Measurements from ENCODE around the gene ENKUR. TPM values are rescaled to one million over a fixed set of nuclear protein-coding genes. Genes with fewer than 3 reads are reported as not detected.
"Not testable (repeated sequence)": the region's sequence is repeated elsewhere in the genome, so short reads cannot be mapped to it uniquely, and the experiment has no call there.

The ENKUR gene
- total RNA-seq, 3 donors from 2014 or later (not counting 1 experiment from before 2014, with no cell fraction given) = 0.48 to 3.0 (median 0.73) TPM

GRCh38 chr10:24969841-24970281 is 46.1 kb downstream of the ENKUR start:
- Histone ChIP-seq H3K27me3 (ENCODE audit: control insufficient read depth, insufficient read depth, low read length) (no peaks in the 10 kb centered on the region), H3K27ac (ENCODE audit: low read length) (no peak overlapping the region), H3K9me3 (ENCODE audit: control insufficient read depth, insufficient read depth, low read length) (no peaks in the 10 kb centered on the region), H3K4me3 (ENCODE audit: low read length) (no peak overlapping the region), H3K36me3 (ENCODE audit: control insufficient read depth, insufficient read depth, low read length) (no peaks in the 10 kb centered on the region), H3K4me1 (ENCODE audit: control insufficient read depth, insufficient read depth, low read length) (no peaks in the 10 kb centered on the region)
- 81% methylated on average over 1 of the region's 2 CpGs for WGBS (ENCODE audit: insufficient coverage)
- no peak overlapping the region for H3K4me3 Mint-ChIP-seq
- TF ChIP-seq, protein P1, sequence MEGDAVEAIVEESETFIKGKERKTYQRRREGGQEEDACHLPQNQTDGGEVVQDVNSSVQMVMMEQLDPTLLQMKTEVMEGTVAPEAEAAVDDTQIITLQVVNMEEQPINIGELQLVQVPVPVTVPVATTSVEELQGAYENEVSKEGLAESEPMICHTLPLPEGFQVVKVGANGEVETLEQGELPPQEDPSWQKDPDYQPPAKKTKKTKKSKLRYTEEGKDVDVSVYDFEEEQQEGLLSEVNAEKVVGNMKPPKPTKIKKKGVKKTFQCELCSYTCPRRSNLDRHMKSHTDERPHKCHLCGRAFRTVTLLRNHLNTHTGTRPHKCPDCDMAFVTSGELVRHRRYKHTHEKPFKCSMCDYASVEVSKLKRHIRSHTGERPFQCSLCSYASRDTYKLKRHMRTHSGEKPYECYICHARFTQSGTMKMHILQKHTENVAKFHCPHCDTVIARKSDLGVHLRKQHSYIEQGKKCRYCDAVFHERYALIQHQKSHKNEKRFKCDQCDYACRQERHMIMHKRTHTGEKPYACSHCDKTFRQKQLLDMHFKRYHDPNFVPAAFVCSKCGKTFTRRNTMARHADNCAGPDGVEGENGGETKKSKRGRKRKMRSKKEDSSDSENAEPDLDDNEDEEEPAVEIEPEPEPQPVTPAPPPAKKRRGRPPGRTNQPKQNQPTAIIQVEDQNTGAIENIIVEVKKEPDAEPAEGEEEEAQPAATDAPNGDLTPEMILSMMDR (IDR thresholded peaks at IDR 0.05) = no peak
- intact Hi-C loops (cut with micrococcal nuclease) = no loop called here
- DNase-seq (no peak), ATAC-seq (no peak)
- no peaks in the 10 kb centered on the region for H3K4me1 Mint-ChIP-seq
- no peaks in the 10 kb centered on the region for H3K36me3 Mint-ChIP-seq
- no peak overlapping the region for H3K27ac Mint-ChIP-seq
- no peaks in the 10 kb centered on the region for H3K27me3 Mint-ChIP-seq (ENCODE audit: low read depth in 2 of 2)
- no peaks in the 10 kb centered on the region for H3K9me3 Mint-ChIP-seq

DNA sequence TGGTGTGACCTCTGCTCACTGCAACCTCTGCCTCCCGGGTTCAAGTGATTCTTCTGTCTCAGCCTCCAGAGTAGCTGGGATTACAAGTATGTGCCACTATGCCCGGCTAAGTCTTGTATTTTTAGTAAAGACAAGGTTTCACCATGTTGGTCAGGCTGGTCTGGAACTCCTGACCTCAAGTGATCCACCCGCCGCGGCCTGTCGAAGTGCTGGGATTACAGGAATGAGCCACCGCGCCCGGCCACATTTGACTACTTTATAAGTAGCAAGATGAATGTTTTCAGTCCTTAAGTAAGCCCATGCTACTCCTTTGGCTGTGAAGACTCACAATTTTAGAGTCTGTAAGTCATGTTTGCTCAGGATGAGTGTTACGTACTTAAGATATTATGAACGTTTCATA is 47.0 kb downstream of the ENKUR start:
- intact Hi-C loops (cut with micrococcal nuclease); DNase-seq; H3K9me3 Mint-ChIP-seq; H3K27me3 ChIP-seq (ENCODE audit: control insufficient read depth, insufficient read depth, low read length); H3K4me3 Mint-ChIP-seq; H3K27ac Mint-ChIP-seq; H3K36me3 ChIP-seq (ENCODE audit: control insufficient read depth, insufficient read depth, low read length); H3K4me1 Mint-ChIP-seq; H3K36me3 Mint-ChIP-seq; H3K27me3 Mint-ChIP-seq (ENCODE audit: low read depth in 2 of 2); H3K27ac ChIP-seq (ENCODE audit: low read length); H3K4me1 ChIP-seq (ENCODE audit: control insufficient read depth, insufficient read depth, low read length); H3K4me3 ChIP-seq (ENCODE audit: low read length); ATAC-seq; H3K9me3 ChIP-seq (ENCODE audit: control insufficient read depth, insufficient read depth, low read length): not testable (repeated sequence)
- 96% methylated on average over 9 of the region's 11 CpGs for WGBS (ENCODE audit: insufficient coverage)

GRCh38 chr10:24968349-24968748 is 47.6 kb downstream of the ENKUR start:
- TF ChIP-seq, protein P1 (IDR thresholded peaks at IDR 0.05) = no peak
- H3K4me3 Mint-ChIP-seq = no peak overlapping the region
- no peaks in the 10 kb centered on the region for H3K9me3 ChIP-seq (ENCODE audit: control insufficient read depth, insufficient read depth, low read length)
- H3K36me3 Mint-ChIP-seq = no peaks in the 10 kb centered on the region
- no peaks in the 10 kb centered on the region for H3K4me1 Mint-ChIP-seq
- no peaks in the 10 kb centered on the region for H3K27me3 Mint-ChIP-seq (ENCODE audit: low read depth in 2 of 2)
- no peak overlapping the region for H3K27ac Mint-ChIP-seq
- intact Hi-C loops (cut with micrococcal nuclease) = no loop called here
- 98% methylated on average over 7 of the region's 7 CpGs for WGBS (ENCODE audit: insufficient coverage)
- H3K27ac ChIP-seq (ENCODE audit: low read length) = no peak overlapping the region
- no peaks in the 10 kb centered on the region for H3K9me3 Mint-ChIP-seq
- no peaks in the 10 kb centered on the region for H3K4me1 ChIP-seq (ENCODE audit: control insufficient read depth, insufficient read depth, low read length)
- no peak overlapping the region for H3K4me3 ChIP-seq (ENCODE audit: low read length)
- ATAC-seq = no peak
- no peaks in the 10 kb centered on the region for H3K27me3 ChIP-seq (ENCODE audit: control insufficient read depth, insufficient read depth, low read length)
- no peak for DNase-seq
- H3K36me3 ChIP-seq (ENCODE audit: control insufficient read depth, insufficient read depth, low read length) = no peaks in the 10 kb centered on the region

- H3K4me1 ChIP-seq (ENCODE audit: control insufficient read depth, insufficient read depth, low read length) = no peaks in the 10 kb centered on the region
- Mint-ChIP-seq H3K27ac (no peak overlapping the region), H3K4me1 (no peaks in the 10 kb centered on the region), H3K4me3 (no peak overlapping the region), H3K27me3 (ENCODE audit: low read depth in 2 of 2) (no peaks in the 10 kb centered on the region), H3K9me3 (no peaks in the 10 kb centered on the region), H3K36me3 (no peaks in the 10 kb centered on the region)
- ATAC-seq (no peak), DNase-seq (no peak)
- no peaks in the 10 kb centered on the region for H3K27me3 ChIP-seq (ENCODE audit: control insufficient read depth, insufficient read depth, low read length)
- no peak overlapping the region for H3K4me3 ChIP-seq (ENCODE audit: low read length)
- intact Hi-C loops (cut with micrococcal nuclease) = no loop called here
- H3K36me3 ChIP-seq (ENCODE audit: control insufficient read depth, insufficient read depth, low read length) = no peaks in the 10 kb centered on the region
- TF ChIP-seq, protein P1 (IDR thresholded peaks at IDR 0.05) = no peak
- WGBS (ENCODE audit: insufficient coverage) = 95% methylated on average over 5 of the region's 5 CpGs
- H3K9me3 ChIP-seq (ENCODE audit: control insufficient read depth, insufficient read depth, low read length) = no peaks in the 10 kb centered on the region
- H3K27ac ChIP-seq (ENCODE audit: low read length) = no peak overlapping the region
Measured at GRCh38 chr10:24966962-24967481, 48.9 kb downstream of the ENKUR start.
